GM19043 (cell line): ENCODE results near the gene PDE3A.
"Not testable (repeated sequence)": the region's sequence is repeated elsewhere in the genome, so short reads cannot be mapped to it uniquely, and the experiment has no call there.

Experiments
- ATAC-seq: cut with Tn5 transposase; IDR thresholded peaks from one replicate; pipeline ENCODE4 v1.9.1; 2021; ENCODE audit warnings: low read depth; ENCODE audit not compliant: unreplicated experiment

The PDE3A gene

DNA sequence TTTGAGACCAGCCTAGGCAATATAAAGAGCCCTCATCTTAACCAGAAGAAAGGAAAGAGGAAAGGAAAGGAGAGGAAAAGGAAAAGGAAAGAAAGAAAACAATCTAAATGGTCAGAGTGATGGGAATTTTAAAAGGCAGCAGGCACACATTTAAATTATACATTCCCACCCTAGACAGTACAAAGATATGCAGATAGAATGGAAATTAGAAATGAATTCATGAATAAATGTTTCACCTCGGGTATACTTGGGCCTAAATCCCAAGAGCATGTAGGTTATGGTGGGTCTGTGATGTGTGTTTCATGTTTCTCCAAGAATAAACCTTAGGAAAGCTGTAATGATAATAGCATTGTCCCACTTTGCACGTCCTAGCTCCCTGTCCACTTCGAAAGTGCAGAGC, 222.2 kb downstream of the PDE3A start:
- ATAC-seq, result no peak

DNA sequence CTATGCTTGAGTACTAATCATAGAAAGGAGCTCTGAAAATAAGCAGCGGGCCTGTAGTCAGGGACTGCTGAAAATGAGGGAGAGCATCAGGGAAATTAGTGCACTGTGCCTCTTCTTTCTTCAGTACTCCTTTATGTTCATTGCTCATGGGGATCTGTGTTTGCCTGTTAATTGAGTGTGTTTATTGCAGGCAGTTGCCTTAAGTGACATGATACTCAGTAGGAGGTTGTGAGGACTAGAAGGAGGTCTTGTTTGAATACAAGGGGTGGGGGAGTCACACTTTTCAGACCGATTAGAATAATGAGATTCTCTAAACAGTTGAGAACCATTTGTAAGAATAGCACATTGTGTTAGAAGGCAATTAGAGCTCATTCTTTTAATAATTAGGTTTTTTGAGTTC, 224.2 kb downstream of the PDE3A start:
- no peak for ATAC-seq

DNA sequence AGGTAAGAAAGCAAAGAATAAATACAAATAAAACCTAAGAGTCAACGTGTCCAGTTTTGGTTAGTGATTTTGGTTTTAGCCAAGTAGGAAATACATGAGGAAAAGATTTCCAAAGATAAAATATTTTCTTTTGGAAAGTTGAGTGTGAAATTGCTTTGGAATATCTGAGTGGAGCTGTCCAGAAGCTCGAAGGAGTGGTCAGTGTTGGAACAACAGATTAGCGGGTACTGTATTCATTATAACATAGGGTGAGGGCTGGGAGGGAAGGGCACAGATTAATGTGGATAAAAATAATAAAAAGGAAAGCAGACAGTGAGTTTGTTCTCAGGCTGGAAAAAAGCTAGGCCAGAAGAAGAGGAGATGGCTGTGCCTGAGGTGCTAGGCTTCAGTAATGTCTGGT, 225.3 kb downstream of the PDE3A start:
- ATAC-seq, result no peak

DNA sequence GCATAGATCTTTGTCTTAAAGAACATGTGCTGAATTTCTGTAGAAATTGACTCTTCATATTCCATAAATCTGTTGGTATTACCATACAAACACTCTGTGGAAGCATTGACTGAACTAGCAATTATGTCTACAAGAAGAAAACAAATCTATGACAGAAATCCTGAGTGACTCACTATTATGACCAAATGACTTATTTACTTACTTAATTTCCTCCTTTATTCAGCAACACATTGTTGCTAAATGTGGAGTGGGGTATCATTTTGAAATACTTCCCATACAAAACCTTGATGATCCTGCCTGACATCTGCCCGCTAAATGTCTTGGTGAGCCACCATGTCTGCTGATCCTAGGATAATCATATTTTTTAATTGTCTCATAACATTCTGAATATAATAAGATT, 227.7 kb downstream of the PDE3A start:
- ATAC-seq, result no peak

DNA sequence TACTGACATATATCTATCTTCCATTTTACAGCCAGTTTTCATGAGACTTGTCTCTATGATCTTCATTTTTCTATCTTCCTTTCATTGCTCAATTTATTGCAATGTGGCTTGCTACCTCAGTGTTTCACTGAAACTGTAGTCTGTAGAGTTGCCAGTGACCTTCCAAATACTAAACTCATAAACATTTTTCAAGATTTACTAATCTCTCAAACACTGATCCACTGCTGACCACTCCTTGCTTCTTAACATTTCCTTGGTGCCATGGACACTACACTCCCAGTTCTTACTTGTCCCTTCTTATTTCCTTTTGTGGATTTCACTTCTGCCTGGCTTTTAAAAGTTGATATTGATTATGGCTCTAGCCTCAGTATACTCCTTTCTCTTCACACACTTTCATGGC, 231.4 kb downstream of the PDE3A start:
- ATAC-seq, result no peak

DNA sequence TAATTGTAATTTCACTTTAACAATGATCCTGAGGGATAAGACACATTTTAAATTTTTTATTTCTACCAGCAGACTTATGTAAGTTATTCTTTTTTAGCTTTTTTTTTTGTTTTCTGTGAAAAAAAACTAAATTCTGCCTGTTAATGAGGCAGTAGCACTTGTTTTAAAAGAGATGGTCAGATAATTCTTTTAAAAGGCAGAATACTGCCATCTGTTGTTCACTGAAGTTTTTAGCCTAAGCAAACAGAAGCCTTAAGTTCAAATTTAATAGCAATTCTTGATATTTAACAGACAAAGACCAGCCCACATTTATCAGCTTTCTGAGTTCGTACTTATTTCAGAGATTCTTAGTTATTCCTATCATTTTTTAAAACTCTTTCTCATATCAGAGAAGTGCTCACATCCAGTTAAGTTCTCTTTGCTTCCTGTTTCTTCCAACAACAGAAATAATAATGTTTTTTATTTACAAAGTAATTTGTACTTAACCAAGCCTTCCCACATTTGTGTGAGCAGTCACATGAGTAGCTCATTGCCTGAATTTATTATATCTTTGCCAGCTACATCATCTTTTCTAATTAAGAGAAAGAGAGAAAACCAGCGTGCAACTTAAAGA, 233.4 kb downstream of the PDE3A start:
- ATAC-seq, result no peak

DNA sequence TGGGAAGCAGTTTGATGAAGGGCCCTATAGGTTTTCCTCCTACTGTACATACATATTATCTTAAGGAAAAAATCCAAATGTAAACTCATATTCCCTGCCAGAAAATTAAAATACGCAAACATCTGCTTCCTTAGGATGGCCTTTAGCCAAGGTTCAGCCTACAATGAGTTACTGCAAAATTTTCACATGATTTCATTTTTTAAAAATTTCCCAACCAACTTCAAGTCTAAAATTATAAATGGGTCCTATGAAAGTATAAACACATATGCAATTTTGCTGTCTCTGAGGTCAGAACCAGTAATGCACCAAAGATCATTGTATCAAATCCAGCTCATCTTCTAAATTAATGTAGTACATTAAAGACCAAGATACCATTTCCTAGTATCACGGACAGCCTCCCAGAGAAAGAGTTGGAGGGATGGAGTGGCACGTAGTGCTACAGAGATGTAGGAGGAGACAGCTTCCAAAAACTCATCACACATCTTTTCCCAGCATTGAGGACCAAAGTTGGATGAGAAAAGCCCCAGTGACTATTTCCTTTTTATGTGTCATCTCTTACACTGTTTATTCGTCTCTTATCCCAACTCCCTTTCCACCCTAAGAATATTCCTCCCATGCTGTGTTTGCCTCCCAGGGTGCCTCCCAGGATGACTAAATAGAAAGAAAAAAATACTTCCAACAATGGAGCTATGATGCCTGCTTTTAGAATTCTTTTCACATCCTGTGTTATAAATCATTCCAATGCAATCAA, 234.5 kb downstream of the PDE3A start:
- ATAC-seq, result no peak

DNA sequence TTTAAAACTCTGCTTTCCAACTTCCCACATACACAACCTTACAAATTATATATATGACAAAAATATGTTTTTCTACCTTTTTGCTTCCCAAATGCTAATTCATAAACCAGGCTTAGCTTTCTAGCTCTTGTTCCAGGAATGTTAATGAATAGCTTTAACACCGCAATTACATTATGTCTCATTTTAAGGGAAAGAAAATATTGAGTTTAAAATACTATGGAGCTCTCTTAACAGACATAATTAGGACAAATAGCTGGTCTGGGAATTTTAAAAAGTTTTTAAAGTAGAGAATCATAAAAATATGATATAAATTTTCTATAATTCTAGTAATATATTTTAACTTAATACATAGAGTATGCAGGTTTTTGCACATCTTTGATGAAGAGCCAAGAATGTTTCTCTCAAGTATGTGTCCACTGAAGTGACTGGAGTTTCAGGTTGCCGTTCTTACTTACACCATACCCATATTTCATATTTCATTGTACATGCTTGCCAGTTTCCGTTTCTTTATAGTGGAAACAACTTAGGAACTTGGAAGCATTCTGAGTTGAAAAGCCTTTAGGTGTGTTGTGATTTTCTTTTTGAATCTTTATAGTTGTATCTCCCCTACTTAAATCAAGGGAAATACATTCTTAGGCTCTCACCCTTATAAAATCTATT, 236.2 kb downstream of the PDE3A start:
- ATAC-seq, result no peak

DNA sequence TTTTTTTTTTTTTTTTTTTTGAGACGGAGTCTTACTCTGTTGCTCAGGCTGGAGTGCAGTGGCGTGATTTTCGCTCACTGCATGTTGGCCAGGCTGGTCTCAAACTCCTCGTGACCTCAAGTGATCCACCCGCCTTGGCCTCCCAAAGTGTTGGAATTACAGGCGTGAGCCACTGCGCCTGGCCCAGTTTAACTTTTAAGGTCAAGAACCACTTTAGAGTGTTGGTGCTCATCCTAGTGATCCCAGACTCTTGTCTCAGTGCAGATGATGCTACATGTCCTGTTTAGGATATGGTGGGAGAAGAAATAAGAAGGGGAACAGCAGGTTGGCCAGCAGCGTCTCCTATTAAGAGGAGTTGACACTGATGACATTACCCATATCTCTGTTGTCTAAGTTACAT, 246.7 kb downstream of the PDE3A start:
- not testable (repeated sequence) for ATAC-seq

DNA sequence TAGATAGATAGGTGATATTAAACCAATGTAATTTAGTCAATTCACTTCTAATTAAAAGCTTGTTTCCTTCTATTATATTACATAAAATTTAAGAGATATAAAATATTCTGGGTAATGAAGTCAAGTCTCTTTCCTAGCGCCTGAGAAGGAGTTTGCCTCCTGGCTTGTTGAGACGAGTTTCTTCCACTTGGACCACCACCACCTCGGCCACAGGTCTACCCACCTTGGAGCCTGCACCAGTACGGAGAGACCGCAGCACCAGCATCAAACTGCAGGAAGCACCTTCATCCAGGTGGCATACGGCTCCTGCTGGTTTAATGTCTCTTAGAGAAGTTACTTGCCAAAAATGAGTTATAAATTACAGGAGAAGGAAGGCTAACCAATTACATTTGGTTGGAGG, 247.8 kb downstream of the PDE3A start:
- no peak for ATAC-seq

DNA sequence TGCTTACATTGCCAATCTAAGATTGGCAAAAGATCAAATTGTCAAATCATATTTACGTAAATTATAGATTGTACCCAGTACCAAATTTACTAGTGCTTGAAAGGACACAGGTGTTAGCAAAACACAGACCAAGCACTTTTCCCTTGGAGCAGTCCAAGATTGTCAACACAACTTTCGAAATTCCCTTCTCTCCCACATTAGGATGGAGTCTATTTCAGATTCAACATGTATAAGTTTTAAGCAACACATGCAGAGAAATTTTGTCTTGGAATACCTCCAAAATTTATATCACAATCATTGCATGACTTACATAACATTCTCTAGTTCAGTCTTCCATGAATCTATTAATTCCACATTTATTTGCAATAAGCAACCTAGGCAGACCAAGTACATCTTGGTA, 251.9 kb downstream of the PDE3A start:
- no peak for ATAC-seq

DNA sequence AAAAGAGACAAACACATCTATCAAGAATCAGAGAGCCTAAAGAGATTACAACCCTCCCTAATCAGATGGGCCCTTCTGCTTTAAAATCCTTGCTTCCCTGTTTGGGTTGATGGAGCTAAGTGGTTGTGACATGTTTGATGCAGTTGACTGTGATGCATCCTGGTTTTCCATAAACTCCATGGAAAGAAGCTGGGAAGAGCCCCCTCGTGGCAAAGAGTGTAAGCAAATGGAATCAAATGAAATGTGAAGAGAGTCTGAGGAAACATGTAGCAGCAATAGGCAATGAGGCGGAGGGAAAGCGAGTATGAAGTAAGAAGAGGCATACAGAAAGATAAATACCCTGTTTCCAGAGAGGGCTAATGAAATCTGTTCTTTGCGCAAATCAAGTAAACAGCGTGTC, 256.4 kb downstream of the PDE3A start:
- ATAC-seq, result no peak

DNA sequence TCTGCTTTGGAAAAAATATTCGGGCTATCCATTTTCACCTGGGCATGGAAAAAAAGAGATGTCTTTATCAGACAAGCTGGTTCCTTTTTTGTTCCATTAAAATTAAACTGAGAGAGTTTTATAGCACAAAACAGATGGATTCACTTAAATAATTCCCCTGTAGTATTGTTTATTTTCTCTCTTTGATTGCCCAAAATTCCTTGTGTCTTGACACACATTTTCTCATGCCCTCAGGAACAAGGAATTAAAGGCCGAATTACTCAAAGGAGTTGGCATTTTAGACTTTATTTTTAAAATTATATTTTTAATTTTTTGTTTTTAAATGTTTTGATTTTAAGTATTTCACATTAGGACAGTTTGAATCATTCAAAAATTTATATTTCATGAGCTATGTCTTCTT, 257.2 kb downstream of the PDE3A start:
- ATAC-seq, result no peak

DNA sequence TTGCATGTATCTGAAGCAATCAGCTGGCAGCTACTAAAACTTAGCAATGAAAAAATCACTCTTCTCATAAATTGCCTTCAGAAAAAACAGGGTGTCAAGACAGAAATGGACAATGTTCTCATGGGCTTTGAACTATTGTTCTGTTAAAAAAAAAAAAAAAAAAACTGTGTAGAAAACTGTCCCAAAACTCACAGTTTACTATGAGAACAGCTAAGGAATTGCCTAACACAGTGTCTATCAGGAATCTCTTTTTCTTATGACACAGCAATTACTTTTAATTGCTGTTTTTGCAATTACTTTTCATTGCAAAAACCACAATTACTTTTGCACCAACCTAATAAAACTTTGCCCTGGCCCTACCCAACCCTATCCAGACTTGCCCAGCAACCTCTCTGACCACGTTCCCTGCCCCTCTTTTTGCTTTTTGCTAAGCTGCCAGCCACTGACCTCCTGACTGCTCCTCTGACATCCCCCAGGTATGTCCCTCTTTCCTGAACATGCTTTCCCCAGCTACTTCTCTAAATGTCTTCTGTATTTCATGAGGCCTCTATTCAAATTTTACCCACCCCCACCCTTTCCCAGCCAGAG, 258.8 kb downstream of the PDE3A start:
- no peak for ATAC-seq

DNA sequence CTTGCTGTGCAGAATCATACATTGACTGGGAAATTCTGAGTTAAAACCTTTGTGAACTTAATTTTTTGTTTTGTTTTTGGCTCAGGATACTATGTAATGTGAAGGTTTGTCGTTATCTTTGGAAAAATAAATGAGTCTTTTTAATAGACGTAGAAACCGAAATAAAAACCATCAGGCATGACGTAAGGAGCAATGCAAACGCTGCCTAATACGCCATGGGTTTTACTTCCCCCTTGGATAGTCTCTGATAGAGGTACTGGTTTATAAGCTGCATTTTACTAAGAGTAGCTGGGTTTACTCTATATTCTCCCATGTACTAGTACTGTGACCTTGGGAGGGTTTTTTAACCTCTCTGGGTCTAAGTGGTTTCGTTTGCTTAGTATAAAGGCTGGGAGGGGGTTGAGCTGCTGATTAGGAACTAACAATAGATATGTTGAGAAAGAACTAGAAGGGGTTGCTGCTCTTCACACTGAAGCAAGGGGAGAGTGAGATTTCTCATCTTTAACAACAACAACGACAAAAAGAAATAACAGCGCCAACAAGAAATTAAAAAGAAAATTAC, 260.0 kb downstream of the PDE3A start:
- ATAC-seq, result no peak

DNA sequence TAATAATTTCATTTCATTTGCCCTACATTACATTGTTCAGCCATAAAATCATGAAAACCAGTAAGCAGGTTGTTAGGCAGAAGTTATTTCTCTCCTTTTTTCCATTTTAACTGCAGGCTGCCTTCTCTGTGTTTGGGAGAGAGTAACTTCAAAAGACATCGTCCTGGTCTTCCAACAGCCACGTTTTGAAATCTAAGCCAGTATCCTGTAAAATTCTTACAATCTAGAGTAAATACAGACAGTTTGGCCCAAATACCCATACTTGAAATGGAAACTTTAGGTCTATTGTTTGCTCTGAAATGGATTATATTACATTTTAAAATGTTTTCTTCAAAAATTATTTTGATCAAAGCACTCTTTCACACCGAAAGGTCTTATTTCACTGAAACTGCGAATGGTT, 260.7 kb downstream of the PDE3A start:
- ATAC-seq, result no peak

DNA sequence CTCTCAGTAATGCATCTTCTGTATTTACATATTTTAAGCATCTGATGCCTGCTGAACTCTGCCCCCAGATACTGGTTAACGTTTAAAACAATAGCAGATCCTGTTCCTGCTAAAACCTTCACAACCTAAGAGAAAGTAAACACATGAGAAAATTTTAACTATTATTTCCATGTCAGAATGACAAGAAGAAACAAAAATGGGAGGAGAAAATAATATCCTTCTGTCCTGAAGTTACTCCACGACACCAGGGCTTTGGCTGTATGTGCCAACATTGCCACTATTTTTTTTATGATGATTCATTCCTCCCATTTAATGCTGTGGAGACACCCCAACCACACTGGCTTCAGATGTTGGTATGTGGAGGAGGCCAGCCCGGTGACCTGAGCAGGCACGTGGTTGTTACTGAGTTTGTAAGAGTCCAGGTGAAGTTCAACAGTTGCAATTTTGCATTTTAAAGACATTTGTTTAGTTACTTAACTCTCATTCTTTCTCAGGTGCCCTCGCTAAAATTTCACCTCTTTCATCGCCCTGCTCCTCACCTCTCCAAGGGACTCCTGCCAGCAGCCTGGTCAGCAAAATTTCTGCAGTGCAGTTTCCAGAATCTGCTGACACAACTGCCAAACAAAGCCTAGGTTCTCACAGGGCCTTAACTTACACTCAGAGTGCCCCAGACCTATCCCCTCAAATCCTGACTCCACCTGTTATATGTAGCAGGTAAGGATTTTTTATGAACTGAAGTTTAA, 261.2 kb downstream of the PDE3A start:
- ATAC-seq, result no peak

DNA sequence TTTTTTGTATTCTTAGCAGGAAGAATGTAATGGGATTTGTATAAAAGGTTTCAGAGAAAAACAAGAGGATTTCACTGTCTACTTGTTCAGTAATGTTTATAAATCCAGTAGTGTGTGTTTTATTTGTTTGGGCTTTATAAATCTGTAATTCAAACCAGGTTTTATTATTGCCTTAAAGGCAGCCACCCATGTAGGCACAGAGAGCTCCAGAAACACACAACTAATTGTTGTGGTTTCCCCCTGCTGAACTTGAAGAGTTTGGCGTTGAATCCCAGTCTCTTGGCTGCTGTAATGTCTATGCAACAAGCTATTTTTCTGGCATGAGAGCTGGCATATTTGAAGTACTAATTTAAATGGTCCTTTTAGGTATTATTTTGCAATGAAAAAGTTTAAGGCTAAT, 263.4 kb downstream of the PDE3A start:
- no peak for ATAC-seq

DNA sequence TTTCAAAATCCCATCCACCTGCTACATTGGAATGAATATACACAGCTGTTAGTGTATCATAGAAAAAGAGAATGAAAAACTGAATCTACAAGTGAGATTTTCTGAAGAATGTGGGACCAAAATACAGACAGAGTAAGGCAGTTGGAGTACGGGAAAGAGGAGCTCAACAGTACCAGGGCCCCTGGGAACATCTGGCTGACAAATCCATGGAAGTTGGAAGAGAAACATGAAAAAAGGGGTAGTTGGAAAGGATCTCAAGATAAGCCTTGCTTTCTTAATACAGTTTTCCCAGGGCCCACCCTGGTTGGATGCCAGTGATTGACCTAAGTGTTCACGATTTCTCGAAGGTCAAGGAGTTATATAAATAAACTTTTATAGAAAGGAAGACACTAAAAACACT, 272.8 kb downstream of the PDE3A start:
- no peak for ATAC-seq

DNA sequence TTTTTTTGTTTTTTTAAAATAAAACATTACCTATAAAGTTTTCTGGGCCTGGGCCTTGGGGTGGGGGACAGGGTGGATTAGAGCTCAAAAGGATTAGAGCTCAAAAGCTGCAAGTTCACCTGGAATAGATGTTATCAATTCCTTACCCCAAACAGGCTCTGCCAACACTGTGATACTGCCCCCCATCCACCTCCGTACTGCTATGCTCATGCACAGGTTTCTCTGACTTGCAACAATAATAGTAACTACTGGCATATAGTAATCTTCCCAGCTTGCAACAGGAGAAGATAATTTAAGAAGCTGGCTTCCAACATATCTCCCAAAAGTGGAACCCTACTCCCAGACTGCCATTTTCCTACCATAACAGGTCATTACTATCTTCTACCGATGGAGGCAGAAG, 275.5 kb downstream of the PDE3A start:
- no peak for ATAC-seq
